ENCODE measurements around the gene MCF2L.

Gene MCF2L

GRCh38 chr13:113086031-113086750, 117.2 kb downstream of the MCF2L start:
- no peak for DNase-seq

DNA sequence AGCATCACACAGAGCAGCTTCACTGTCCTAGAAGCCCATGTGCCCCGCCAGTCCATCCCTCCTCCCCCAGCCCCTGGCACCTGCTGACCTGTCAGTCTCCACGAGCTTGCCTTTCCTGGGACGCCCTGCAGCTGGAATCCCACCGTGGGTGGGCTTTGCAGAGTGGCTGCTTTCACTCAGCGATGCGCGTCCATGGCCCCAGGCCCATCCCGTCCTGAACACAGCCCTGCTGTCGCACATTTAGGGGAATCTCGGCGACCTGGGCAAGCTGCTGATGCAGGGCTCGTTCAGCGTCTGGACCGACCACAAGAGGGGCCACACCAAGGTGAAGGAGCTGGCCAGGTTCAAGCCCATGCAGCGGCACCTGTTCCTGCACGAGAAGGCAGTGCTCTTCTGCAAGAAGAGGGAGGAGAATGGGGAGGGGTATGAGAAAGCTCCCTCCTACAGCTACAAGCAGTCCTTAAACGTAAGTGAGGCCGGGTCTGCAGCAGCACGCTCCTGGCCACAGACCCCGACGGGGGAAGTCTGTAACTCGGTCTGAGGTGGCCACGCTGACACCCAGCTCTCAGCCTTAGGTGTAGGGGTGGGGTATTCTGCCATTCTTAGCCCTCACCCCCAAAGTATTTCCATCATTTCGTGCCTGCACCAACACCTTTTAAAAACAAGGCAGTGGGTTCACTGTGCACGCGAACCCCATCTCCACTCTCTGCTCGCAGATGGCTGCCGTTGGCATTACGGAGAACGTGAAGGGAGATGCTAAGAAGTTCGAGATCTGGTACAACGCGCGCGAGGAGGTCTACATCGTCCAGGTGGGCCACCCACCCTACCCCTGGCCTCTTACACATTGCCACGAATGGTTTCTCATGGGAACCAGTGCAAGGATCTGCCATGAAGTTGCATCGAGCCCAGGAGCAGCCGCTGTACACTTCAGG, 118.2 kb downstream of the MCF2L start:
- no peak for DNase-seq

GRCh38 chr13:113087923-113088690, 119.1 kb downstream of the MCF2L start:
- DNase-seq: no peak

GRCh38 chr13:113088691-113089020, 119.6 kb downstream of the MCF2L start:
- DNase-seq: no peak

- no peak for DNase-seq
Measured at GRCh38 chr13:113089693-113090414, 120.8 kb downstream of the MCF2L start.

- no peak for DNase-seq
Measured at GRCh38 chr13:113090415-113090770, 121.4 kb downstream of the MCF2L start.

- no peak for DNase-seq
Measured at GRCh38 chr13:113090806-113091205, 121.8 kb downstream of the MCF2L start.

DNA sequence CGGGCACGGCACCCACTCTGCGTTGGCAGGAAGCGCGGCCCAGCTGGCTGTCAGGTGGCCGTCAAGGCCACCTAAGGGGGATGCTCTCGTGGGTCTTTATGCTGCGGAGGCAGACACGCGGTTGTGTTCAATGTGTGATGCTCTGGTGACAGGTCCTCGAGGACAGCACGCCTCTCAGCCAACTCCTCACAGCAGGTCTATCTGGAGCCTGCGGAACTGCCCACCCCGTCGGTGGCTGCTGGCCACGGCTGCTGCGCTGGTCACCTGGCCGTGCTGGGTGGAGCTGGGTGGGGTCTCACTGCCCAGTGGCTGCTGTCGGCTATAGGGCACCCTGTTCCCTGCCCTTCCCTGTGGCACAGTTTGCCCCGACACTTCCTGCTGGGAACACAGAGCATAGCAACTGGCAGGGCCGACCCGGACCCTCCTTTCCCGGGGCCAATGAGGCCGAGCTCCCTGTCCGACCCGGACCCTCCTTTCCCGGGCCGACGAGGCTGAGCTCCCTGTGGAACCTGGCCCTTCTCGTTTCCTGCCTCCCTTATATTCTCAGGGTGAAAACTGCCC, 122.3 kb downstream of the MCF2L start:
- no peak for DNase-seq

GRCh38 chr13:113091891-113092775, 123.1 kb downstream of the MCF2L start:
- no peak for DNase-seq

GRCh38 chr13:113092776-113093579, 124.0 kb downstream of the MCF2L start:
- DNase-seq: no peak

DNA sequence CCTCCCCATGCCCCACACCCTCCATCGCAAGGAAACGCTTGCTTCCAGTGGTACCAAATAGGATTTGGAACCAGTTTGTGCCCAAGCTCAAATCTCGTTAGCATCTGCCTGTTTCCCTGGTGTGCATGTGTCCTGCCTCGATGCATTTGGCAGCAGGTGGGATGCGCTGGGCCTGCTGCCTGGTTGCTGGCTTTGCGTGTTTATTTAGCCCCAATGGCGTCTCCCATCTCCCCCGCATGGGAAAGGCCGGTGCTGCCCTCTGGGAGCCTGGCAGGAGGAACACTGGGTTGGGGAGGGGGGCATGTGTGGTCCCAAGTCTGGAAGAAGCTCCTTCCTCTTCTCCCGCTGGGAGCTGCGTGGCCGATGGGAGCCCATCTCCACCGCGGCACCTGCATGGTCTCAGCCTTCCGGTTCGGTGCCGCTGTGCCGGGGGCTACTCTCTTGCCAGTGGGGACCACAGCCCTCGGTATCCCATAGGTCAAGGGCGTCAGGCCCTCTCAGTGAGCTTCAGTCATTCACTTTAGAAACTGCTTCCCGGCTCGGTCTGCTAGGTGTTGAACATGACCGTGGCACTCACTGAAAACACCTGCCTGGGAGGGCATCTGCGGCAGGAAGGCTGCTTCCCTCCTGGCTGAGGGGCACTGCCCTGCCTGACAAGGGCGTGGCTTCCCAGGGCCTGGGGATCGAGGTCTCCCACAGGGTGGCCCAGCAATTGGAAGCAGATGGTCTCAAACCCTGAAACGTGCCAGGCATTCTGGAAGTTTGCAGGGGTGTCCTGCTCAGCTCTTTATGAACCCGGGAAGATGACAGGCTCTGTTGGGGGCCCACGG, 124.8 kb downstream of the MCF2L start:
- DNase-seq: no peak

DNA sequence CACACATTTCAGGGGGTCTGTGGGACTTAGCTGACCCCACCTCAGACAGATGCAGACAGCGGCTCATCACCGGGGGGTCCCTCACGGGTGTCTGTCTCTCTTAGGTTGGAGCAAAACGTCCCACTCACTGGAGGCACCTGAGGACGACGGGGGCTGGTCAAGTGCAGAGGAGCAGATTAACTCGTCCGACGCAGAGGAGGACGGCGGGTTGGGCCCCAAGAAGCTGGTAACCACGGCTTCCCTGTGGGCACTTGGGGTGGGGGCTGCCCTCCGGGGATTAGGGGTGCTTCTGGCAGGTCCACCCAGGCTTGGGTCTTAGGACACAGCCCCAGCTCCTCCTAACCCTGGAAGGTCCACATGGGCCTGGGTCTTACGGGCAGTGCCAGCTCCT, 125.4 kb downstream of the MCF2L start:
- DNase-seq: no peak

GRCh38 chr13:113095146-113096051, 126.4 kb downstream of the MCF2L start:
- no peak for DNase-seq

GRCh38 chr13:113096052-113096744, 127.2 kb downstream of the MCF2L start:
- no peak for DNase-seq

- DNase-seq: no peak
Measured at GRCh38 chr13:113096745-113097305, 127.8 kb downstream of the MCF2L start.

- DNase-seq: no peak
Measured at GRCh38 chr13:113097651-113098050, 128.6 kb downstream of the MCF2L start.

- no peak for DNase-seq
Measured at GRCh38 chr13:113098162-113098732, 129.2 kb downstream of the MCF2L start.

Measured in activated effector memory CD4-positive, alpha-beta T cell treated with anti-CD3 and anti-CD28 coated beads, Interleukin-2, amount 50 U/mL, for 16 hours (primary cell).